Upper lobe of left lung (tissue), 4 donors: ENCODE results near the gene HPN.

Experiments used
- CTCF ChIP-seq, 6 experiments: fragments of 450-650 bp in 4 of 6; fragments of 200-600 bp in 2 of 6; sonication (generic) in 2 of 6; IDR thresholded peaks; one replicate each; pipeline ENCODE4 v1.5.1; 2016 to 2019; ENCODE audit warnings: antibody characterized with exemption in 6 of 6
- POLR2A ChIP-seq, 4 donors: fragments of 450-650 bp; IDR thresholded peaks; one replicate each; pipeline ENCODE4 v1.5.1; 2016 to 2017; ENCODE audit warnings: antibody characterized with exemption in 4 of 4, mild to moderate bottlenecking in 2 of 4

GRCh38 chr19:35086455-35086854, 44.9 kb downstream of the HPN start:
- no peak for TF ChIP-seq POLR2A (IDR thresholded peaks at IDR 0.05)
- no peak for TF ChIP-seq CTCF (IDR thresholded peaks at IDR 0.05)
